ENCODE data around the gene NR2E1. TPM values are rescaled to one million over a fixed set of nuclear protein-coding genes. Genes with fewer than 3 reads are reported as not detected.

The NR2E1 gene
- total RNA-seq, 4 donors from 2014 or later: not detected

GRCh38 chr6:108118359-108118724, 47.5 kb upstream of the NR2E1 start:
- in situ Hi-C loops (cut with MboI; ENCODE audit: low pct_ligation_motif_present in 1 of 4, low pct_unique_long_range_greater_than_20kb in 1 of 4, low sequenced_read_pairs in 3 of 4) (loop anchor here (10.0 to 25.0 kb wide), 3 partner anchors 369 to 406 kb away; no protein-coding TSS in a partner anchor), intact Hi-C loops (cut with DNase I; ENCODE audit: low total_unique reads) (loop anchor here (10.0 kb wide), 1 partner anchor 376 kb away; no protein-coding TSS in a partner anchor)

GRCh38 chr6:108118810-108119768, 46.7 kb upstream of the NR2E1 start:
- in situ Hi-C loops (cut with MboI; ENCODE audit: low pct_ligation_motif_present in 1 of 4, low pct_unique_long_range_greater_than_20kb in 1 of 4, low sequenced_read_pairs in 3 of 4): loop anchor here (10.0 to 25.0 kb wide), 3 partner anchors 368 to 406 kb away; no protein-coding TSS in a partner anchor

More at GRCh38 chr6:108118359-108118724, 47.5 kb upstream of the NR2E1 start:
- peaks cover 99% of the 10 kb centered on the region for H3K27me3 ChIP-seq
- peak overlapping the region in 3 of 4 donors; percentile 44 to 71 (median 48) for H3K4me3 ChIP-seq
- TF ChIP-seq POLR2AphosphoS5 (IDR thresholded peaks at IDR 0.05) (no peak), EP300 (IDR thresholded peaks at IDR 0.05; ENCODE audit: low read depth) (no peak), POLR2A (IDR thresholded peaks at IDR 0.05) (no peak), CTCF (IDR thresholded peaks at IDR 0.05) (no peak)
- H3K9me3 ChIP-seq: no peaks in the 10 kb centered on the region
- no peaks in the 10 kb centered on the region for H3K36me3 ChIP-seq
- H3K27ac ChIP-seq: no peak overlapping the region
- no peak for DNase-seq
- H3K4me1 ChIP-seq: peaks cover 27 to 54% (median 46%) of the 10 kb centered on the region in 4 donors
- WGBS, 2 donors (ENCODE audit: low coverage in 1 of 2): 1% methylated on average over 30 of the region's 45 CpGs; no CpG with 5 or more reads in 1 of the 2 donors

DNA sequence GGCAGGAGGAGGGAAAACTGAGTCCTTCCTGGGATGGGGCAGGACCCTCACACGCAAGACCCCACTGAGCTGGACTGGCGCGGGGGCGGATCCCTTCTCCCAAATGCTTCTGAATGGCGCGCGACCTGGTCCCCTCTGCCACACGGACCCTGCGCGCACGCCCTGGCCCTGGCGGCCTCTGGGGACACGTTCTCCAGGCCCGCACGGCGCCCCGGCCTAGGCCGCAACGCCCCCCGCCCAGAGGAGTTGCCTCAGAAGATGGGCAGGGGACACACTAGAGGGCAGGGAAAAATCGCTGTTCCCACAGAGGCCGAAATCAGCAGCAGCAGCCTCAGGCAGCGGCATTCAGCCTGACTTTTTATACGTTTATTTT, 46.1 kb upstream of the NR2E1 start:
- intact Hi-C loops (cut with DNase I; ENCODE audit: low total_unique reads) (loop anchor here (10.0 kb wide), 1 partner anchor 375 kb away; no protein-coding TSS in a partner anchor), in situ Hi-C loops (cut with MboI; ENCODE audit: low pct_ligation_motif_present in 1 of 4, low pct_unique_long_range_greater_than_20kb in 1 of 4, low sequenced_read_pairs in 3 of 4) (loop anchor here (10.0 to 25.0 kb wide), 3 partner anchors 368 to 405 kb away; no protein-coding TSS in a partner anchor)
- no peaks in the 10 kb centered on the region for H3K36me3 ChIP-seq

More at GRCh38 chr6:108118810-108119768, 46.7 kb upstream of the NR2E1 start:
- TF ChIP-seq POLR2AphosphoS5 (IDR thresholded peaks at IDR 0.05) (peak in 1 of 3 donors; percentile 19), POLR2A (IDR thresholded peaks at IDR 0.05) (no peak)
- Histone ChIP-seq H3K9me3 (no peaks in the 10 kb centered on the region), H3K27ac (no peak overlapping the region), H3K4me1 (peaks cover 27 to 47% (median 39%) of the 10 kb centered on the region in 4 donors), H3K36me3 (no peaks in the 10 kb centered on the region), H3K27me3 (peaks cover 99% of the 10 kb centered on the region), H3K4me3 (peak overlapping the region in 3 of 4 donors; percentile 2 to 71 (median 17))
- DNase-seq: no peak
- intact Hi-C loops (cut with DNase I; ENCODE audit: low total_unique reads): loop anchor here (10.0 kb wide), 1 partner anchor 376 kb away; no protein-coding TSS in a partner anchor
- 3 to 4% methylated on average over 16 to 64 of the region's 67 CpGs for WGBS, 2 donors (ENCODE audit: low coverage in 1 of 2)

DNA sequence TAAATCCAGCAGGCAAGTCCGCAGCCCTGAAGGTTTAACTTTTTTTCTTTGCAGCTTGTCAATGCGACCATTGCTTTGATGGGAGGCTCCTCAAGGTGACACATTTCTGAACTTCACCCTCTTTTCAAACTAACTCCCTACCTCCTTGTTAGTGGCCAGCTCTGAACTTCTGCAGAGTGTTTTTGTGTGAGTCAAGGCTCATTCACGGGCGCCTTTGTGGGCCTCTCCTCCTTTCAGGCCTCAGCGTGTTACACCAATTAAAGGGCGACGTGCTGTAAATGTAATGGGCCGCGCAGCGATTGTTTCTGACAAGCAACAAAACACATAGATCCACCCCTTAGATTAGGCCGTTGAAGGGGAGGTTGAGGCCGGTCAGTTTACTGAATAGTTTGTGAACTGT, 45.5 kb upstream of the NR2E1 start:
- in situ Hi-C loops (cut with MboI; ENCODE audit: low pct_ligation_motif_present in 1 of 4, low pct_unique_long_range_greater_than_20kb in 1 of 4, low sequenced_read_pairs in 3 of 4): loop anchor here in 1 of 4 donors (25.0 kb wide), 1 partner anchor 367 kb away; no protein-coding TSS in a partner anchor
- TF ChIP-seq CTCF (IDR thresholded peaks at IDR 0.05): no peak
- no peak for TF ChIP-seq POLR2A (IDR thresholded peaks at IDR 0.05)
- TF ChIP-seq EP300 (IDR thresholded peaks at IDR 0.05; ENCODE audit: low read depth): no peak
- TF ChIP-seq POLR2AphosphoS5 (IDR thresholded peaks at IDR 0.05): no peak
- intact Hi-C loops (cut with DNase I; ENCODE audit: low total_unique reads): no loop called here
- Histone ChIP-seq H3K36me3 (no peaks in the 10 kb centered on the region), H3K4me1 (peaks cover 17 to 35% (median 28%) of the 10 kb centered on the region in 4 donors), H3K27me3 (peaks cover 99% of the 10 kb centered on the region), H3K27ac (no peak overlapping the region), H3K4me3 (no peak overlapping the region), H3K9me3 (no peaks in the 10 kb centered on the region)
- DNase-seq: no peak
- 79 to 80% methylated on average over 7 to 12 of the region's 12 CpGs for WGBS, 2 donors (ENCODE audit: low coverage in 1 of 2)

More for the DNA sequence above, 46.1 kb upstream of the NR2E1 start:
- Histone ChIP-seq H3K9me3 (no peaks in the 10 kb centered on the region), H3K27me3 (peaks cover 99% of the 10 kb centered on the region), H3K4me1 (peaks cover 20 to 40% (median 34%) of the 10 kb centered on the region in 4 donors), H3K27ac (no peak overlapping the region), H3K4me3 (no peak overlapping the region)
- DNase-seq: no peak
- TF ChIP-seq CTCF (IDR thresholded peaks at IDR 0.05) (no peak), POLR2AphosphoS5 (IDR thresholded peaks at IDR 0.05) (no peak), EP300 (IDR thresholded peaks at IDR 0.05; ENCODE audit: low read depth) (no peak), POLR2A (IDR thresholded peaks at IDR 0.05) (no peak)
- 48 to 67% methylated on average over 4 to 22 of the region's 24 CpGs for WGBS, 2 donors (ENCODE audit: low coverage in 1 of 2)

All from transverse colon (tissue), 4 donors.